Ovary (tissue), 9 donors: ENCODE results near the gene CEP68. TPM values are rescaled to one million over a fixed set of nuclear protein-coding genes. Genes with fewer than 3 reads are reported as not detected.
"Not testable (repeated sequence)": the region's sequence is repeated elsewhere in the genome, so short reads cannot be mapped to it uniquely, and the experiment has no call there.

Experiments
- DNase-seq, 5 donors: peaks; one replicate each; pipeline ENCODE4 v3.0.0-alpha.2; 2019 to 2020
- H3K27ac ChIP-seq, 2 donors: fragments of 200-600 bp; one replicate each; pipeline versions ENCODE4 v1.5.1 to v1.8.0; 2019 to 2022
- H3K27me3 ChIP-seq: fragments of 200-600 bp; one replicate; pipeline ENCODE4 v1.8.0; 2022
- H3K36me3 ChIP-seq: fragments of 200-600 bp; sonication (generic); one replicate; pipeline ENCODE4 v1.5.1; 2019
- H3K4me1 ChIP-seq: one replicate; pipeline ENCODE4 v1.8.1; 2013; ENCODE audit warnings: mild to moderate bottlenecking, moderate library complexity; ENCODE audit not compliant: insufficient read depth
- H3K4me3 ChIP-seq: fragments of 200-600 bp; sonication (generic); one replicate; pipeline ENCODE4 v1.5.1; 2017
- H3K9me3 ChIP-seq, 2 donors: fragments of 200-600 bp in 1 of 2; sonication (generic) in 1 of 2; one replicate each; pipeline versions ENCODE4 v1.5.1 to v1.8.1; 2013 to 2019; ENCODE audit warnings: mild to moderate bottlenecking in 1 of 2, moderate library complexity in 1 of 2
- CTCF ChIP-seq, 3 donors: fragments of 450-650 bp in 2 of 3; fragments of 200-600 bp in 1 of 3; IDR thresholded peaks; one replicate each; pipeline versions ENCODE4 v1.5.1 to v1.8.0; 2016 to 2022; ENCODE audit warnings: antibody characterized with exemption in 3 of 3, mild to moderate bottlenecking in 1 of 3
- EP300 ChIP-seq: sonication (generic); formaldehyde crosslinking; IDR thresholded peaks from one replicate; pipeline ENCODE4 v1.6.1; 2017; ENCODE audit warnings: antibody characterized with exemption
- POLR2A ChIP-seq: fragments of 450-650 bp; IDR thresholded peaks from one replicate; pipeline ENCODE4 v1.6.1; 2017; ENCODE audit warnings: antibody characterized with exemption, mild to moderate bottlenecking, moderate library complexity
- WGBS, 3 donors: extraction: QIAGEN DNeasy Blood & Tissue Kit in 1 of 3; methylation state at CpG; one replicate each; pipeline versions ENCODE4 v1.1.5 to v1.1.7; 2013 to 2017; 5-methylcytosine and 5-hydroxymethylcytosine counted together
- intact Hi-C, 4 donors: fragments of 100-400 bp; cut with DNase I; formaldehyde crosslinking; loops; one replicate each; pipeline versions ENCODE4 v1.11.0 to v1.15.1; 2022 to 2023
- polyA plus RNA-seq, 2 donors: library from polyadenylated mRNA; stranded (reverse); fragments of 200-250 nt in 1 of 2; fragments of 350-450 nt in 1 of 2; fragmentation: Illumina TruSeq in 1 of 2; extraction: RNeasy Lipid Tissue Mini Kit (QIAGEN cat#74804) in 1 of 2; gene quantifications; one replicate each; pipeline ENCODE4 v1.2.3, GENCODE V29; 2013 to 2014
- total RNA-seq, 7 donors: library from RNA; depleted of rRNA in 2 of 7; stranded (reverse); fragments of >200 nt in 2 of 7; fragmentation: NEBNext Ultra II Directional in 3 of 7; extraction: Animal tissue kit (Norgen Biotek cat#: 25700) in 3 of 7; gene quantifications; one replicate each; pipeline versions ENCODE4 v1.1.0 to v1.2.4, GENCODE V29; 2016 to 2023
- donor health status: DM: no; HTN: no; CAD: no; lungs with moderate emphysema.
- donor health status: DM: no; HTN: no; CAD: no.
- donor health status: Bipolar disorder and iron deficiency.
- donor health status: DM: yes; HTN: yes; CAD: no.
- donor health status: DM: no; HTN: no; CAD: no.
- donor health status: DM: yes; HTN: yes; CAD: no.

The CEP68 gene
- total and polyA plus RNA-seq, 9 donors, result 13.7 to 31.6 (median 28.0) TPM

GRCh38 chr2:65017335-65017734 lies 38.9 kb upstream of the CEP68 start:
- no peaks in the 10 kb centered on the region for H3K9me3 ChIP-seq
- WGBS, 3 donors, result 39 to 56% (median 45%) methylated on average over 4 of the region's 4 CpGs
- DNase-seq, result peak in 3 of 5 donors; percentile 18 to 60 (median 42)
- intact Hi-C loops, result no loop called here
- H3K4me1 ChIP-seq, result no peaks in the 10 kb centered on the region
- H3K27me3 ChIP-seq, result no peaks in the 10 kb centered on the region
- peak in 1 of 3 donors; percentile 19 for TF ChIP-seq CTCF (IDR thresholded peaks at IDR 0.05)
- no peak for TF ChIP-seq EP300
- H3K36me3 ChIP-seq, result no peaks in the 10 kb centered on the region
- H3K4me3 ChIP-seq, result no peak overlapping the region
- H3K27ac ChIP-seq, result no peak overlapping the region

- Histone ChIP-seq H3K4me1 (no peaks in the 10 kb centered on the region), H3K4me3 (no peak overlapping the region), H3K27ac (no peak overlapping the region), H3K9me3 (no peaks in the 10 kb centered on the region), H3K27me3 (no peaks in the 10 kb centered on the region), H3K36me3 (no peaks in the 10 kb centered on the region)
- intact Hi-C loops, result no loop called here
- WGBS, 3 donors, result 89 to 96% (median 93%) methylated on average over 15 of the region's 15 CpGs
- TF ChIP-seq CTCF (IDR thresholded peaks at IDR 0.05) (no peak), POLR2A (no peak), EP300 (no peak)
- no peak for DNase-seq
Observed at GRCh38 chr2:65018141-65018582, 38.1 kb upstream of the CEP68 start.

- WGBS, 3 donors, result 81 to 87% (median 82%) methylated on average over 1 of the region's 1 CpG
- intact Hi-C loops, result no loop called here
- H3K36me3 ChIP-seq, result no peaks in the 10 kb centered on the region
- no peaks in the 10 kb centered on the region for H3K4me1 ChIP-seq
- no peak for DNase-seq
- TF ChIP-seq CTCF (IDR thresholded peaks at IDR 0.05) (no peak), POLR2A (no peak), EP300 (no peak)
- no peak overlapping the region for H3K27ac ChIP-seq
- H3K4me3 ChIP-seq, result no peak overlapping the region
- H3K27me3 ChIP-seq, result no peaks in the 10 kb centered on the region
- no peaks in the 10 kb centered on the region for H3K9me3 ChIP-seq
Observed at GRCh38 chr2:65019010-65019409, 37.2 kb upstream of the CEP68 start.

- Histone ChIP-seq H3K27ac (no peak overlapping the region), H3K9me3 (no peaks in the 10 kb centered on the region), H3K27me3 (no peaks in the 10 kb centered on the region), H3K4me1 (no peaks in the 10 kb centered on the region), H3K4me3 (no peak overlapping the region), H3K36me3 (no peaks in the 10 kb centered on the region)
- intact Hi-C loops, result no loop called here
- no peak for DNase-seq
- 80 to 94% (median 91%) methylated on average over 8 of the region's 8 CpGs for WGBS, 3 donors
- TF ChIP-seq CTCF (IDR thresholded peaks at IDR 0.05), result no peak
- no peak for TF ChIP-seq POLR2A
- TF ChIP-seq EP300, result no peak
Observed at GRCh38 chr2:65019675-65020195, 36.5 kb upstream of the CEP68 start.

- 92 to 95% (median 94%) methylated on average over 1 of the region's 1 CpG for WGBS, 3 donors
- intact Hi-C loops, H3K9me3 ChIP-seq, H3K4me1 ChIP-seq, H3K27me3 ChIP-seq, H3K36me3 ChIP-seq, DNase-seq, H3K4me3 ChIP-seq, H3K27ac ChIP-seq: not testable (repeated sequence)
Observed at GRCh38 chr2:65020251-65020650, 36.0 kb upstream of the CEP68 start.
